WTC11 (cell line): ENCODE measurements around the gene TIMP2. TPM values are rescaled to one million over a fixed set of nuclear protein-coding genes. Genes with fewer than 3 reads are reported as not detected.
A peak's percentile ranks its signal among the peaks of the same experiment; 100 is the strongest.

Experiments used
- ATAC-seq: fragments of 200-7000 bp; cut with Tn5 transposase; 2 replicates; pipeline ENCODE4 v1.10.0; 2021; ENCODE audit warnings: mild to moderate bottlenecking, moderate library complexity
- CTCF ChIA-PET: fragments of 300-600 bp; sonication (Branson Sonifier 250); formaldehyde crosslinking; loops from one replicate; lab custom pipeline; 2021; ENCODE audit warnings: antibody characterized with exemption; lab: Charles Lee
- POLR2A ChIA-PET: fragments of 350-600 bp; sonication (Branson Sonifier 250); formaldehyde crosslinking; loops from one replicate; lab custom pipeline; 2021; ENCODE audit warnings: antibody characterized with exemption; lab: Charles Lee
- DNase-seq: peaks from one replicate; pipeline ENCODE4 v3.0.0; 2021; ENCODE audit warnings: low spot score
- H3K27ac Mint-ChIP-seq: 2 replicates; pipeline ENCODE4 v1.8.0; 2021; ENCODE audit warnings: mixed read lengths
- H3K27me3 Mint-ChIP-seq: 2 replicates; pipeline ENCODE4 v1.8.0; 2021; ENCODE audit warnings: low read depth, mild to moderate bottlenecking, moderate library complexity, mixed read lengths
- H3K36me3 Mint-ChIP-seq: 2 replicates; pipeline ENCODE4 v1.8.0; 2021; ENCODE audit warnings: mixed read lengths
- H3K4me1 Mint-ChIP-seq: 2 replicates; pipeline ENCODE4 v1.8.0; 2022; ENCODE audit warnings: mixed read lengths
- H3K4me3 Mint-ChIP-seq: 2 replicates; pipeline ENCODE4 v1.8.0; 2021; ENCODE audit warnings: mild to moderate bottlenecking, moderate library complexity, mixed read lengths
- H3K9me3 Mint-ChIP-seq: 2 replicates; pipeline ENCODE4 v1.8.0; 2021; ENCODE audit warnings: mixed read lengths
- FOXK1 ChIP-seq: sonication (generic); formaldehyde crosslinking; IDR thresholded peaks from 2 replicates; pipeline ENCODE4 v1.8.0; 2022; ENCODE audit warnings: mild to moderate bottlenecking, moderate library complexity, missing genetic modification reagents
- FOXP4 ChIP-seq: sonication (generic); formaldehyde crosslinking; IDR thresholded peaks from 2 replicates; pipeline ENCODE4 v1.8.0; 2022; ENCODE audit warnings: mild to moderate bottlenecking, missing genetic modification reagents
- NFYB ChIP-seq: sonication (generic); formaldehyde crosslinking; conservative IDR thresholded peaks from 2 replicates; pipeline ENCODE4 v1.8.0; 2022; ENCODE audit warnings: low read depth, missing genetic modification reagents
- NR1H2 ChIP-seq: sonication (generic); formaldehyde crosslinking; IDR thresholded peaks from 2 replicates; pipeline ENCODE4 v1.9.0; 2021; ENCODE audit warnings: mild to moderate bottlenecking, moderate library complexity, missing genetic modification reagents
- NR3C1 ChIP-seq: sonication (generic); formaldehyde crosslinking; conservative IDR thresholded peaks from 2 replicates; pipeline ENCODE4 v1.8.1; 2023; ENCODE audit warnings: low read depth, mild to moderate bottlenecking, missing genetic modification reagents
- RORB ChIP-seq: fragments of 250-450 bp; sonication (Bioruptor Pico); IDR thresholded peaks from 2 replicates; pipeline ENCODE4 v1.9.0; 2021; ENCODE audit warnings: mild to moderate bottlenecking
- SMAD3 ChIP-seq: sonication (generic); formaldehyde crosslinking; IDR thresholded peaks from 2 replicates; pipeline ENCODE4 v1.8.0; 2022; ENCODE audit warnings: missing genetic modification reagents, mild to moderate bottlenecking, borderline replicate concordance
- TEAD1 ChIP-seq: sonication (generic); formaldehyde crosslinking; IDR thresholded peaks from 2 replicates; pipeline ENCODE4 v1.8.0; 2022; ENCODE audit warnings: mild to moderate bottlenecking, missing genetic modification reagents
- USF1 ChIP-seq: sonication (generic); formaldehyde crosslinking; IDR thresholded peaks from 2 replicates; pipeline ENCODE4 v1.8.0; 2022; ENCODE audit warnings: mild to moderate bottlenecking, missing genetic modification reagents
- USF2 ChIP-seq: sonication (generic); formaldehyde crosslinking; IDR thresholded peaks from 2 replicates; pipeline ENCODE4 v1.8.1; 2023; ENCODE audit warnings: mild to moderate bottlenecking, missing genetic modification reagents, moderate library complexity
- ZNF138 ChIP-seq: sonication (generic); formaldehyde crosslinking; conservative IDR thresholded peaks from 2 replicates; pipeline ENCODE4 v1.8.1; 2022; ENCODE audit warnings: mild to moderate bottlenecking, moderate library complexity, missing genetic modification reagents
- ZNF232 ChIP-seq: sonication (generic); formaldehyde crosslinking; IDR thresholded peaks from 2 replicates; pipeline ENCODE4 v1.8.0; 2022; ENCODE audit warnings: mild to moderate bottlenecking, missing genetic modification reagents
- ZNF425 ChIP-seq: fragments of 250-450 bp; sonication (Bioruptor Pico); conservative IDR thresholded peaks from 2 replicates; pipeline ENCODE4 v1.9.0; 2021; ENCODE audit warnings: mild to moderate bottlenecking
- total RNA-seq: library from RNA; stranded (reverse); gene quantifications from 3 replicates; pipeline ENCODE4 v1.2.3, GENCODE V29; 2021
- TF ChIP-seq, protein P1 (sequence below): sonication (generic); formaldehyde crosslinking; IDR thresholded peaks from 2 replicates; pipeline ENCODE4 v1.8.1; 2022; ENCODE audit warnings: mild to moderate bottlenecking, moderate library complexity, missing genetic modification reagents
- TF ChIP-seq, protein P2 (sequence below): sonication (generic); formaldehyde crosslinking; IDR thresholded peaks from 2 replicates; pipeline ENCODE4 v1.8.1; 2023; ENCODE audit warnings: mild to moderate bottlenecking, missing genetic modification reagents, borderline replicate concordance
- TF ChIP-seq, protein P3 (sequence below): sonication (generic); formaldehyde crosslinking; IDR thresholded peaks from 2 replicates; pipeline ENCODE4 v1.8.1; 2023; ENCODE audit warnings: mild to moderate bottlenecking, missing genetic modification reagents
- TF ChIP-seq, protein P4 (sequence below): sonication (generic); formaldehyde crosslinking; IDR thresholded peaks from 2 replicates; pipeline ENCODE4 v1.8.1; 2022; ENCODE audit warnings: missing genetic modification reagents, borderline replicate concordance
- TF ChIP-seq, protein P5 (sequence below): fragments of 250-450 bp; sonication (Bioruptor Pico); IDR thresholded peaks from 2 replicates; pipeline ENCODE4 v1.9.0; 2021; ENCODE audit warnings: mild to moderate bottlenecking

TIMP2 gene
- total RNA-seq, 1 experiment from 2014 or later, result 37.1 TPM

DNA sequence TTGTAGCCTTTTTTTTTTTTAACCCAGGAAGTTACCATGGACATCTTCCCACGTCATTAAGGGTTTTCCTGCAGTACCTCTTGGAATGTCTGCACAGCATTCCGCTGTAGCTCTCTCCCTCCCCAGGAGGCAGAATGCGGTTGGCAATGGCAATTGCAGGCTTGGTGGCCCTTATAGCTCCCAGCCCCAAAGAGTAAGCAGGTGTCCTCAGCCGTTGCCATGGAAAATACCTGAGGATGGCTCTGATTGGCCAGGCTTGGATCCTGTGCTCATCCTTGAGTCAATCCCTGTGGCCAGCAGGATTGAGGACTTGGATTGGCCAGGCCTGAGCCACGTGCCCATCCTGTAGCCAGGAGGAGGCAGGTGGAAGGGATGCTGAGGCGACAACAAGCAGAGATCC lies 15.5 kb upstream of the TIMP2 start:
- Mint-ChIP-seq H3K9me3 (no peaks in the 10 kb centered on the region), H3K27me3 (no peaks in the 10 kb centered on the region), H3K36me3 (no peaks in the 10 kb centered on the region), H3K4me1 (no peaks in the 10 kb centered on the region), H3K27ac (no peak overlapping the region), H3K4me3 (no peak overlapping the region)
- POLR2A ChIA-PET, result no interaction called here
- CTCF ChIA-PET, result interaction anchor here (0.9 to 1.3 kb wide), 5 partner anchors 30 to 460 kb away, joined by 3 to 6 read pairs (median 3); no protein-coding TSS in a partner anchor
- TF ChIP-seq, protein P1, sequence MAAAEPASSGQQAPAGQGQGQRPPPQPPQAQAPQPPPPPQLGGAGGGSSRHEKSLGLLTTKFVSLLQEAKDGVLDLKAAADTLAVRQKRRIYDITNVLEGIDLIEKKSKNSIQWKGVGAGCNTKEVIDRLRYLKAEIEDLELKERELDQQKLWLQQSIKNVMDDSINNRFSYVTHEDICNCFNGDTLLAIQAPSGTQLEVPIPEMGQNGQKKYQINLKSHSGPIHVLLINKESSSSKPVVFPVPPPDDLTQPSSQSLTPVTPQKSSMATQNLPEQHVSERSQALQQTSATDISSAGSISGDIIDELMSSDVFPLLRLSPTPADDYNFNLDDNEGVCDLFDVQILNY (CRISPR knock-in tag), result no peak
- no peak for TF ChIP-seq RORB
- TF ChIP-seq ZNF138 (CRISPR knock-in tag), result no peak
- peak; percentile 92 for TF ChIP-seq USF2 (CRISPR knock-in tag)
- TF ChIP-seq ZNF425, result no peak
- TF ChIP-seq TEAD1 (CRISPR knock-in tag), result no peak
- TF ChIP-seq, protein P2, sequence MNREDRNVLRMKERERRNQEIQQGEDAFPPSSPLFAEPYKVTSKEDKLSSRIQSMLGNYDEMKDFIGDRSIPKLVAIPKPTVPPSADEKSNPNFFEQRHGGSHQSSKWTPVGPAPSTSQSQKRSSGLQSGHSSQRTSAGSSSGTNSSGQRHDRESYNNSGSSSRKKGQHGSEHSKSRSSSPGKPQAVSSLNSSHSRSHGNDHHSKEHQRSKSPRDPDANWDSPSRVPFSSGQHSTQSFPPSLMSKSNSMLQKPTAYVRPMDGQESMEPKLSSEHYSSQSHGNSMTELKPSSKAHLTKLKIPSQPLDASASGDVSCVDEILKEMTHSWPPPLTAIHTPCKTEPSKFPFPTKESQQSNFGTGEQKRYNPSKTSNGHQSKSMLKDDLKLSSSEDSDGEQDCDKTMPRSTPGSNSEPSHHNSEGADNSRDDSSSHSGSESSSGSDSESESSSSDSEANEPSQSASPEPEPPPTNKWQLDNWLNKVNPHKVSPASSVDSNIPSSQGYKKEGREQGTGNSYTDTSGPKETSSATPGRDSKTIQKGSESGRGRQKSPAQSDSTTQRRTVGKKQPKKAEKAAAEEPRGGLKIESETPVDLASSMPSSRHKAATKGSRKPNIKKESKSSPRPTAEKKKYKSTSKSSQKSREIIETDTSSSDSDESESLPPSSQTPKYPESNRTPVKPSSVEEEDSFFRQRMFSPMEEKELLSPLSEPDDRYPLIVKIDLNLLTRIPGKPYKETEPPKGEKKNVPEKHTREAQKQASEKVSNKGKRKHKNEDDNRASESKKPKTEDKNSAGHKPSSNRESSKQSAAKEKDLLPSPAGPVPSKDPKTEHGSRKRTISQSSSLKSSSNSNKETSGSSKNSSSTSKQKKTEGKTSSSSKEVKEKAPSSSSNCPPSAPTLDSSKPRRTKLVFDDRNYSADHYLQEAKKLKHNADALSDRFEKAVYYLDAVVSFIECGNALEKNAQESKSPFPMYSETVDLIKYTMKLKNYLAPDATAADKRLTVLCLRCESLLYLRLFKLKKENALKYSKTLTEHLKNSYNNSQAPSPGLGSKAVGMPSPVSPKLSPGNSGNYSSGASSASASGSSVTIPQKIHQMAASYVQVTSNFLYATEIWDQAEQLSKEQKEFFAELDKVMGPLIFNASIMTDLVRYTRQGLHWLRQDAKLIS (CRISPR knock-in tag), result no peak
- TF ChIP-seq, protein P3, sequence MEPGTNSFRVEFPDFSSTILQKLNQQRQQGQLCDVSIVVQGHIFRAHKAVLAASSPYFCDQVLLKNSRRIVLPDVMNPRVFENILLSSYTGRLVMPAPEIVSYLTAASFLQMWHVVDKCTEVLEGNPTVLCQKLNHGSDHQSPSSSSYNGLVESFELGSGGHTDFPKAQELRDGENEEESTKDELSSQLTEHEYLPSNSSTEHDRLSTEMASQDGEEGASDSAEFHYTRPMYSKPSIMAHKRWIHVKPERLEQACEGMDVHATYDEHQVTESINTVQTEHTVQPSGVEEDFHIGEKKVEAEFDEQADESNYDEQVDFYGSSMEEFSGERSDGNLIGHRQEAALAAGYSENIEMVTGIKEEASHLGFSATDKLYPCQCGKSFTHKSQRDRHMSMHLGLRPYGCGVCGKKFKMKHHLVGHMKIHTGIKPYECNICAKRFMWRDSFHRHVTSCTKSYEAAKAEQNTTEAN (CRISPR knock-in tag), result no peak
- no peak for TF ChIP-seq NR3C1 (CRISPR knock-in tag)
- no peak for TF ChIP-seq NR1H2
- no peak for TF ChIP-seq FOXP4 (CRISPR knock-in tag)
- TF ChIP-seq USF1, result peak; percentile 88
- TF ChIP-seq, protein P4, sequence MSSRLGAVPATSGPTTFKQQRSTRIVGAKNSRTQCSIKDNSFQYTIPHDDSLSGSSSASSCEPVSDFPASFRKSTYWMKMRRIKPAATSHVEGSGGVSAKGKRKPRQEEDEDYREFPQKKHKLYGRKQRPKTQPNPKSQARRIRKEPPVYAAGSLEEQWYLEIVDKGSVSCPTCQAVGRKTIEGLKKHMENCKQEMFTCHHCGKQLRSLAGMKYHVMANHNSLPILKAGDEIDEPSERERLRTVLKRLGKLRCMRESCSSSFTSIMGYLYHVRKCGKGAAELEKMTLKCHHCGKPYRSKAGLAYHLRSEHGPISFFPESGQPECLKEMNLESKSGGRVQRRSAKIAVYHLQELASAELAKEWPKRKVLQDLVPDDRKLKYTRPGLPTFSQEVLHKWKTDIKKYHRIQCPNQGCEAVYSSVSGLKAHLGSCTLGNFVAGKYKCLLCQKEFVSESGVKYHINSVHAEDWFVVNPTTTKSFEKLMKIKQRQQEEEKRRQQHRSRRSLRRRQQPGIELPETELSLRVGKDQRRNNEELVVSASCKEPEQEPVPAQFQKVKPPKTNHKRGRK (CRISPR knock-in tag), result no peak
- TF ChIP-seq ZNF232, result no peak
- TF ChIP-seq NFYB (CRISPR knock-in tag), result peak; percentile 60
- no peak for TF ChIP-seq FOXK1 (CRISPR knock-in tag)
- TF ChIP-seq, protein P5, sequence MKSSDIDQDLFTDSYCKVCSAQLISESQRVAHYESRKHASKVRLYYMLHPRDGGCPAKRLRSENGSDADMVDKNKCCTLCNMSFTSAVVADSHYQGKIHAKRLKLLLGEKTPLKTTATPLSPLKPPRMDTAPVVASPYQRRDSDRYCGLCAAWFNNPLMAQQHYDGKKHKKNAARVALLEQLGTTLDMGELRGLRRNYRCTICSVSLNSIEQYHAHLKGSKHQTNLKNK (CRISPR knock-in tag), result no peak
- TF ChIP-seq SMAD3, result no peak
- ATAC-seq (peak; percentile 96), DNase-seq (peak; percentile 62)
